Measurements from ENCODE around the gene TEX53.

TEX53 gene

DNA sequence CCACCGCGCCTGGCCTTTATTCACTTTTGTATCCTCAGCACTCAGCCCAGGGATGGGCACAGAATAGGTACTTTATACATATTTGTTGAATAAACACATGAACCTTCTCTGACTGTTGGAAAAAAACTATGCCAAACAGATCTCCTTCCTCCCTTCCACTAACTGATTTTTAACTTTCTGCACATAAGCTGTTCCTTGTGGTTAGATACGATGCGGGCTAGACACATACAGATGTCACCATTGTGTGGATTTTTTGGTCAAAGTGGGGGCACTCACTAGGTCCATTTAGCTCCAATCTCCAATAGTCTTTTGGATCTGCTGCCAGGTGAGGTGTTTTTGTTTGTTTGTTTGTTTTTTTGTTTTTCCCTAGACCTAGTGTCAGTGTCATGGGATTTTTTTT lies 19.3 kb upstream of the TEX53 start:
- no peaks in the 10 kb centered on the region for H4K20me1 ChIP-seq (ENCODE audit: insufficient read depth, low read length, poor library complexity, severe bottlenecking)
- no peak overlapping the region for H3K4me2 ChIP-seq (ENCODE audit: low read depth, low read length, poor library complexity, severe bottlenecking)
- no peak overlapping the region for H2AFZ ChIP-seq (ENCODE audit: low read length)
- H3K4me1 ChIP-seq (ENCODE audit: insufficient read depth, low read length, poor library complexity, severe bottlenecking), result no peaks in the 10 kb centered on the region
- no peaks in the 10 kb centered on the region for H3K79me2 ChIP-seq (ENCODE audit: insufficient read depth, low read length)
- H3K4me3 ChIP-seq (ENCODE audit: low read length, poor library complexity, severe bottlenecking), result no peak overlapping the region
- H3K9ac ChIP-seq (ENCODE audit: low read depth, low read length, poor library complexity, severe bottlenecking), result no peak overlapping the region
- H3K36me3 ChIP-seq (ENCODE audit: insufficient read depth, low read length), result no peaks in the 10 kb centered on the region
- TF ChIP-seq EZH2phosphoT487 (IDR thresholded peaks at IDR 0.05; ENCODE audit: borderline replicate concordance), result no peak
- TF ChIP-seq, protein P1, sequence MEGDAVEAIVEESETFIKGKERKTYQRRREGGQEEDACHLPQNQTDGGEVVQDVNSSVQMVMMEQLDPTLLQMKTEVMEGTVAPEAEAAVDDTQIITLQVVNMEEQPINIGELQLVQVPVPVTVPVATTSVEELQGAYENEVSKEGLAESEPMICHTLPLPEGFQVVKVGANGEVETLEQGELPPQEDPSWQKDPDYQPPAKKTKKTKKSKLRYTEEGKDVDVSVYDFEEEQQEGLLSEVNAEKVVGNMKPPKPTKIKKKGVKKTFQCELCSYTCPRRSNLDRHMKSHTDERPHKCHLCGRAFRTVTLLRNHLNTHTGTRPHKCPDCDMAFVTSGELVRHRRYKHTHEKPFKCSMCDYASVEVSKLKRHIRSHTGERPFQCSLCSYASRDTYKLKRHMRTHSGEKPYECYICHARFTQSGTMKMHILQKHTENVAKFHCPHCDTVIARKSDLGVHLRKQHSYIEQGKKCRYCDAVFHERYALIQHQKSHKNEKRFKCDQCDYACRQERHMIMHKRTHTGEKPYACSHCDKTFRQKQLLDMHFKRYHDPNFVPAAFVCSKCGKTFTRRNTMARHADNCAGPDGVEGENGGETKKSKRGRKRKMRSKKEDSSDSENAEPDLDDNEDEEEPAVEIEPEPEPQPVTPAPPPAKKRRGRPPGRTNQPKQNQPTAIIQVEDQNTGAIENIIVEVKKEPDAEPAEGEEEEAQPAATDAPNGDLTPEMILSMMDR (conservative IDR thresholded peaks at IDR 0.05; ENCODE audit: low read length), result no peak
- no peaks in the 10 kb centered on the region for H3K27me3 ChIP-seq (ENCODE audit: insufficient read depth, low read length, poor library complexity, severe bottlenecking)
- no peaks in the 10 kb centered on the region for H3F3A ChIP-seq (ENCODE audit: low read depth)
- H3K9me3 ChIP-seq (ENCODE audit: insufficient read depth, low read depth, low read length), result no peaks in the 10 kb centered on the region
- H3K9me2 ChIP-seq (replicated peaks; ENCODE audit: low read depth, low read length), result no peaks in the 10 kb centered on the region

DNA sequence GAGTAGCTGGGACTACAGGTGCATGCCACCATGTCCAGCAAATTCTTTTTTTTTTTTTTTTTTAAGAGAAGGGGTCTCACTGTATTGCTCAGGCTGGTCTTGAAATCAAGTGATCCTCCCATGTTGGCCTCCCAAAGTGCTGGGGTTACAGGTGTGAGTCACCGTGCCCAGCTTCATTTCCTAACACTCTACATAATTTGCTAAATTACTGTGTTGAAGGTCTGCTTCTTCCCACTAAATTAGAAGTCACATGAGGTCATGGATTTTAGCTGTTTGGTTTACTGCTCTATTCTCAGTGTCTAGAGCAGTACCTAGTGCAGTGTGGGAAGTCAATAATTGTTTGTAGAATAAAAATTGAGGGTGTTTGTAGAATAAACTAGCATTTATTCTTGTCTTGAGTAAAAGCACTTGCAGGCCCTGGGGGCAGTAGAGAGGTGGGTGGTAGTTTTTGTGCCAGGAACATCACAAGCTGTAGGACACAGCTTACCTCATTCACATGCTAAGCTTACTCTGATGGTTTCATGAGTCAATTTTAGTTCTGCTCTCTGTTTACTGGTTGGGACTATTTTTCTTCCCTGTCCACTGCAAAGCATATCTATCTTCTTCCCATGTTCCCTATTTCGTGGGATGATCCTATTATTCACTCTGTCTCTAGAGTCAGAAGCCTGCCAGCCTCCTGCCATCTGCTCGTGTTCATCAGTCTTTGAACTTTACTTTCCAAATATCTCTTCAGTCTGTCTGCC lies 17.4 kb upstream of the TEX53 start:
- no peak overlapping the region for H3K4me2 ChIP-seq (ENCODE audit: low read depth, low read length, poor library complexity, severe bottlenecking)
- H3K4me3 ChIP-seq (ENCODE audit: low read length, poor library complexity, severe bottlenecking), result no peak overlapping the region
- H3K79me2 ChIP-seq (ENCODE audit: insufficient read depth, low read length), result no peaks in the 10 kb centered on the region
- H3K9ac ChIP-seq (ENCODE audit: low read depth, low read length, poor library complexity, severe bottlenecking), result no peak overlapping the region
- H4K20me1 ChIP-seq (ENCODE audit: insufficient read depth, low read length, poor library complexity, severe bottlenecking), result no peaks in the 10 kb centered on the region
- no peaks in the 10 kb centered on the region for H3K9me2 ChIP-seq (replicated peaks; ENCODE audit: low read depth, low read length)
- H3K9me3 ChIP-seq (ENCODE audit: insufficient read depth, low read depth, low read length), result no peaks in the 10 kb centered on the region
- no peaks in the 10 kb centered on the region for H3K36me3 ChIP-seq (ENCODE audit: insufficient read depth, low read length)
- H2AFZ ChIP-seq (ENCODE audit: low read length), result no peak overlapping the region
- TF ChIP-seq EZH2phosphoT487 (IDR thresholded peaks at IDR 0.05; ENCODE audit: borderline replicate concordance), result no peak
- TF ChIP-seq, protein P1 (conservative IDR thresholded peaks at IDR 0.05; ENCODE audit: low read length), result peak; percentile 26
- H3K4me1 ChIP-seq (ENCODE audit: insufficient read depth, low read length, poor library complexity, severe bottlenecking), result no peaks in the 10 kb centered on the region
- H3F3A ChIP-seq (ENCODE audit: low read depth), result no peaks in the 10 kb centered on the region
- H3K27me3 ChIP-seq (ENCODE audit: insufficient read depth, low read length, poor library complexity, severe bottlenecking), result no peaks in the 10 kb centered on the region

DNA sequence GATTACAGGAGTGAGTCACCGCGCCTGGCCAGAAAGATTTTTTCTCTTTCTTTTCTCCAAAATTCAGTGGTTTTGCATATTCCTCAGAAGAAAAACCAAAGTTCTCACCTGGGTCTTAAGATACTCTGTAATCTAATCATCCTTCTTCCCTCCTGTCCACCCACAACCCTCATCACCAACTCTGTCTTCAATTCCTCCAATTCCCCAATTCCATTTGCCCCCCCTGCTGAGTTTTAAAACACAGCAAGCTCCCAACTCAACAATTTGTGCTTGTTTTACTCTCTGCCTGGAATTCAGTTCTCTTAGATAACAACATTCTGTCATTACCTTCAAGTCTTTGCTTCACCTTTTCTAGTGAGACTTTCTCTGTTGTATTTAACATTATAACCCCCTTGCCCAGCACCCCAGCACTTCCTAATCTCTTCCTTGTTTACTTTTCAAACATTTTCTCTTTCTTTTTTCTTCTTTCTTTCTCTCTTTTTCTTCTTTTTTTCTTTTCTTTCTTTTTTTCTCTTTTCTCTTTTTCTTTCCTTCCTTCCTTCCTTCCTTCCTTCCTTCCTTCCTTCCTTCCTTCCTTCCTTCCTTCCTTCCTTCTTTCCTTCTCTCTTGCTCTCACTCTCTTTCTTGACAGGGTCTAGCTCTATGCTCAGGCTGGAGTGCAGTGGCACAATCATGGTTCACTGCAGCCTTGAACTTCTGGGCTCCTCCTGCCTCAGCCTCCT lies 16.6 kb upstream of the TEX53 start:
- no peak for TF ChIP-seq EZH2phosphoT487 (IDR thresholded peaks at IDR 0.05; ENCODE audit: borderline replicate concordance)
- TF ChIP-seq, protein P1 (conservative IDR thresholded peaks at IDR 0.05; ENCODE audit: low read length), result no peak
- no peak overlapping the region for H3K9ac ChIP-seq (ENCODE audit: low read depth, low read length, poor library complexity, severe bottlenecking)

More for the DNA sequence above, 16.6 kb upstream of the TEX53 start:
- H3K4me1 ChIP-seq (ENCODE audit: insufficient read depth, low read length, poor library complexity, severe bottlenecking), result no peaks in the 10 kb centered on the region
- no peaks in the 10 kb centered on the region for H3K9me3 ChIP-seq (ENCODE audit: insufficient read depth, low read depth, low read length)
- H3K4me2 ChIP-seq (ENCODE audit: low read depth, low read length, poor library complexity, severe bottlenecking), result no peak overlapping the region
- H3K79me2 ChIP-seq (ENCODE audit: insufficient read depth, low read length), result no peaks in the 10 kb centered on the region
- H3K4me3 ChIP-seq (ENCODE audit: low read length, poor library complexity, severe bottlenecking), result no peak overlapping the region
- no peaks in the 10 kb centered on the region for H4K20me1 ChIP-seq (ENCODE audit: insufficient read depth, low read length, poor library complexity, severe bottlenecking)
- H3K36me3 ChIP-seq (ENCODE audit: insufficient read depth, low read length), result no peaks in the 10 kb centered on the region
- H3K27me3 ChIP-seq (ENCODE audit: insufficient read depth, low read length, poor library complexity, severe bottlenecking), result no peaks in the 10 kb centered on the region
- H3F3A ChIP-seq (ENCODE audit: low read depth), result no peaks in the 10 kb centered on the region
- no peaks in the 10 kb centered on the region for H3K9me2 ChIP-seq (replicated peaks; ENCODE audit: low read depth, low read length)
- H2AFZ ChIP-seq (ENCODE audit: low read length), result no peak overlapping the region
